HUES64 (cell line): ENCODE results near the gene ITCH.
"Not testable (repeated sequence)": the region's sequence is repeated elsewhere in the genome, so short reads cannot be mapped to it uniquely, and the experiment has no call there.

Source experiments
- H3K27ac ChIP-seq: 2 replicates; pipeline ENCODE4 v1.7.0; 2013; ENCODE audit warnings: low read depth, low read length, inconsistent platforms
- H3K27me3 ChIP-seq: 2 replicates; pipeline ENCODE4 v1.6.1; 2013; ENCODE audit warnings: mild to moderate bottlenecking, low read length; ENCODE audit not compliant: insufficient read depth
- H3K36me3 ChIP-seq: 2 replicates; pipeline ENCODE4 v1.6.1; 2013; ENCODE audit warnings: mild to moderate bottlenecking, low read length; ENCODE audit not compliant: insufficient read depth
- H3K4me1 ChIP-seq: 2 replicates; pipeline ENCODE4 v1.6.1; 2013; ENCODE audit warnings: mild to moderate bottlenecking, low read length, moderate library complexity; ENCODE audit not compliant: insufficient read depth
- H3K4me3 ChIP-seq: 2 replicates; pipeline ENCODE4 v1.5.1; 2013; ENCODE audit warnings: mild to moderate bottlenecking, low read length, moderate library complexity
- H3K9ac ChIP-seq: 2 replicates; pipeline ENCODE4 v1.6.1; 2013; ENCODE audit warnings: mild to moderate bottlenecking, low read depth, low read length
- H3K9me3 ChIP-seq: 2 replicates; pipeline ENCODE4 v1.6.1; 2013; ENCODE audit warnings: low read depth, low read length; ENCODE audit not compliant: insufficient read depth
- WGBS: fragments of 150-250, 120-280 bp; methylation state at CpG from one replicate; pipeline ENCODE4 v1.1.7; 2013; ENCODE audit warnings: missing lambda C conversion rate; 5-methylcytosine and 5-hydroxymethylcytosine counted together

Gene ITCH

DNA sequence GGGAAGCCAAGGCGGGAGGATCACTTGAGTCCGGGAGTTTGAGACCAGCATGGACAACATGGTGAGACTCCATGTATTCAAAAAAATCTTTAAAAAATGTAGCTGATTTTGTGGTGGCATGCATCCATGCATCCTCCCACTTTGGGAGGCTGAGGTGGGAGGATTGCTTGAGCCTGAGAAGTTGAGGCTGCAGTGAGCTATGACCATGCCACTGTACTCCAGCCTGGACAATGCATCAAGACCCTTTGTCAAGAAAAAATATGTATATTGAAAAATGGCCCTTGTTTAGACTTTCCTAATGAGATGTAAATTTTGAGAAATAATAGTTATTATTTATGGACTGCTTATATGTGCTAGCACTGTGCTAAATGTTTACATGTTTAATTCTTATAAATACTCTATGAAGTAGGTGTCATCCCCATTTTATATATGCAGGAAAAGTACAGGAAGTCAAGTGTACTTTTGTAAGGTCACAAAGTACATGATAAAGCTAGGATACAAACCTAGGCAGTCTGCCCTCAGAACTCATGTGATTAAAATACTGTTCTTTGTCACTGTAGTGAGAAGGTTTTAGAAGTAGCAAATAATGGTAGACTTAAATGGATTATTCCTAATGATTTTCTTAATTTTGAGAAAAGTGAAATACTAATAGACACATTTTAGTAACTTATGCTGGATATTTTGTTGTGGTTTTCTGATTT, 58.8 kb downstream of the ITCH start:
- Histone ChIP-seq H3K27ac (no peak overlapping the region), H3K4me1 (no peaks in the 10 kb centered on the region), H3K4me3 (no peak overlapping the region), H3K9me3 (no peaks in the 10 kb centered on the region), H3K36me3 (peaks cover 83% of the 10 kb centered on the region), H3K27me3 (no peaks in the 10 kb centered on the region), H3K9ac (no peak overlapping the region)
- 92% methylated on average over 2 of the region's 2 CpGs for WGBS

DNA sequence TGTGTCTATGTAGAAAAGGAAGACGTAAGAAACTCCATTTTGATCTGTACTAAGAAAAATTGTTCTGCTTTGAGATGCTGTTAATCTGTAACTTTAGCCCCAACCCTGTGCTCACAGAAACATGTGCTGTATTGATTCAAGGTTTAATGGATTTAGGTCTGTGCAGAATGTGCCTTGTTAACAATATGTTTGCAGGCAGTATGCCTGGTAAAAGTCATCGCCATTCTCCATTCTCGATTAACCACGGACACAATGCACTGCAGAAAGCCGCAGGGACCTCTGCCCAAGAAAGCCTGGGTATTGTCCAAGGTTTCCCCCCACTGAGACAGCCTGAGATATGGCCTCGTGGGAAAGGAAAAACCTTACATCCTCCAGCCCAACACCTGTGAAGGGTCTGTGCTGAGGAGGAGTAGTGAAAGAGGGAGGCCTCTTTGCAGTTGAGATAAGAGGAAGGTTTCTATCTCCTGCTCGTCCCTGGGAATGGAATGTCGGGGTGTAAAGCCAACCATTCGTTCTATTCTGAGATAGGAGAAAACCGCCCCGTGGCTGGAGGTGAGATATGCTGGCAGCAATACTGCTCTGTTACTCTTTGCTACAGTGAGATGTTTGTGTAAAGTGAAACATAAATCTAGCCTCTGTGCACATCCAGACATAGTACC, 62.1 kb downstream of the ITCH start:
- H3K27me3 ChIP-seq, H3K9me3 ChIP-seq, H3K27ac ChIP-seq, H3K4me3 ChIP-seq, H3K4me1 ChIP-seq, H3K9ac ChIP-seq: not testable (repeated sequence)
- WGBS, result 92% methylated on average over 10 of the region's 11 CpGs
- peaks cover 81% of the 10 kb centered on the region for H3K36me3 ChIP-seq

DNA sequence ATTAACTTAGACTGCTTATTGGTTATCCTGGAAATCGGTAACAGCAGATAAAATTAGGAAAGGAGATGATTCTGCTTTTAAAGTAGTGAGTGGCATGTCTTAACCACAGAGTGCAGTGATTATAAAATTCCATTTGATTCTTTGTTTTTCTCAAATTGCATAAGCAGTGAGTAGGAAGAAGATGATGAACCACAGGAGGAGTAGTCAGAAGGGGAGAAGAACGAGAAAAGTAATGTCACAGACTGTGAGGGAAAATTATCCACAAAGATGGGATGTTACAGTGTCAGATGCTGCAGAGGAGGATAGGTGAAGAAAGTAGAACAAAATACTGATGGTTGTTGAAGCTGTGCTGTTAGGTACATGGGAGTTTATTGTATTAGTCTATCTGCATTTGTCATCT, 63.0 kb downstream of the ITCH start:
- Histone ChIP-seq H3K27ac (no peak overlapping the region), H3K4me3 (no peak overlapping the region), H3K9me3 (no peaks in the 10 kb centered on the region), H3K27me3 (no peaks in the 10 kb centered on the region), H3K4me1 (no peaks in the 10 kb centered on the region), H3K9ac (no peak overlapping the region), H3K36me3 (peaks cover 76% of the 10 kb centered on the region)
- WGBS, result 94% methylated on average over 2 of the region's 2 CpGs

DNA sequence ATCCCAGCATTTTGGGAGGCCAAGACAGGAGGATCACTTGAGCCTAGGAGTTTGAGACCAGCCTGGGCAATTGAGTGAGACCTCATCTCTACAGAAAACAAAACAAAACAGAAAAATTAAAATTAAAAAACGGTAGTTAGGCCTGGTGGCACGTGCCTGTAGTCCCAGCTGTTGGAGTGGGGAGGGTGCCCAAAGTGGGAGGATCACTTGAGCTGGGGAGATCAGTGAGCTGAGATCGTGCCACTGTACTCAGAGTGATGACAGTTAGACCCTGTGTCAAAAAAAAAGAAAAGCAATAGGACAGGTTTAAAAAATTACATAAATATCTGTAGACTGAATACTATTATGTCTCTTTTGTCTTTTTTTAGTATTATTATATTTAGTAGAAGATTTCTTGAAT, 64.3 kb downstream of the ITCH start:
- no peaks in the 10 kb centered on the region for H3K27me3 ChIP-seq
- H3K9me3 ChIP-seq, result no peaks in the 10 kb centered on the region
- 88% methylated on average over 3 of the region's 3 CpGs for WGBS
- peaks cover 66% of the 10 kb centered on the region for H3K36me3 ChIP-seq
- H3K27ac ChIP-seq, result no peak overlapping the region
- H3K4me3 ChIP-seq, result no peak overlapping the region
- H3K4me1 ChIP-seq, result no peaks in the 10 kb centered on the region
- H3K9ac ChIP-seq, result no peak overlapping the region

DNA sequence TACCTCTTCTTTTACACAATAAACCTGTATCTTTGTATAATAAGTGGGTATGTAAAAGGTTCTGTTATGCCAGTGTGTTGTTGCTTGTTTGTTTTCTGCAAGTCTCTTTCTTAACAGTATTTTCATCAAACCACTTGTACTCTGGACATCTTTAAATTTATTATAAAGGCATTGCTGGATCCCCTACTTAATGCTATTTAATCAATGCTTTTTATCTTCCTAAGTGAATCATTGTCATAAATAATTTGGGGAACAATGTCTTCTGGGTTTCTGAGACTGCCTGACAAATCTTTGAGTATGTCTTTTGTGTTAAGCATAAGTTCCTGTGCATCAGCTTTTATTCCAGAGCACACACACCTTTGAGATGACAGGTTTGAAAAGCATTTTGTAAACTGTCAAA, 64.7 kb downstream of the ITCH start:
- H3K36me3 ChIP-seq, result peaks cover 70% of the 10 kb centered on the region
- H3K27ac ChIP-seq, result no peak overlapping the region
- H3K9me3 ChIP-seq, result no peaks in the 10 kb centered on the region
- H3K4me1 ChIP-seq, result no peaks in the 10 kb centered on the region
- H3K27me3 ChIP-seq, result no peaks in the 10 kb centered on the region
- H3K4me3 ChIP-seq, result no peak overlapping the region
- no peak overlapping the region for H3K9ac ChIP-seq

DNA sequence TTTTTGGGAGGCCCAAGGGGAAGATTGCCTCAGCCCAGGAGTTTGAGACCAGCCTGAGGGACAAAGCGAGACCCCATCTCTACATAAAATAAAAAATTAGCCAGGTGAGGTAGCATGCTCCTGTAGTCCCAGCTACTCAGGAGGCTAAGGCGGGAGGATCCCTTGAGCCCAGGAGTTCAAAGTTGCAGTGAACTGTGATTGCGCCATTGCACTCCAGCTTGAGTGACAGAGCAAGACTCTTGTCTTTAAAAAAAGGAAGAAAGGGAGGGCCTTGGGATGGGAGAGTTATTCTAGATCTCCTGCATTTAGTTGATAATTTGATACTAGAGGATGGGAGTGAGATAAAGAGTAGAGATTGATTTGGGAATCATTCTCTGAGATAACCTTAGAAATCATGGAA, 68.1 kb downstream of the ITCH start:
- peaks cover 39% of the 10 kb centered on the region for H3K36me3 ChIP-seq

DNA sequence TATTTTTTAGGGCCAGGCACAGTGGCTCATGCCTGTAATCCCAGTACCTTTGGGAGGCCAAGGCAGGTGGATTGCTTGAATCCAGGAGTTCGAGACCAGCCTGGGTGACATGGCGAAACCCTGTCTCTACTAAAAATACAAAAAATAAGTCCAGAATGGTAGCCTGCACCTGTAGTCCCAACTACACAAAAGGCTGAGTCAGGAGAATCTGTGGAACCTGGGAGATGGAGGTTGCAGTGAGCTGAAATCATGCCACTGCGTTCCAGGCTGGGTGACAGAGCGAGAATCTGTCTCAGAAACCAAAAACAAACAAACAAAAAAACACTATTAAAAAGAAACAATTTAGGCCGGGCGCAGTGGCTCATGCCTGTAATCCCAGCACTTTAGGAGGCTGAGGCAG, 69.6 kb downstream of the ITCH start:
- H3K27me3 ChIP-seq, H3K4me1 ChIP-seq, H3K9ac ChIP-seq, H3K4me3 ChIP-seq, H3K27ac ChIP-seq, H3K9me3 ChIP-seq: not testable (repeated sequence)
- 93% methylated on average over 6 of the region's 6 CpGs for WGBS
- peaks cover 39% of the 10 kb centered on the region for H3K36me3 ChIP-seq

More for the DNA sequence above, 68.1 kb downstream of the ITCH start:
- no peaks in the 10 kb centered on the region for H3K27me3 ChIP-seq
- H3K9me3 ChIP-seq, result no peaks in the 10 kb centered on the region
- H3K27ac ChIP-seq, result no peak overlapping the region
- no peaks in the 10 kb centered on the region for H3K4me1 ChIP-seq
- H3K4me3 ChIP-seq, result no peak overlapping the region
- H3K9ac ChIP-seq, result no peak overlapping the region
- WGBS, result 96% methylated on average over 3 of the region's 3 CpGs

DNA sequence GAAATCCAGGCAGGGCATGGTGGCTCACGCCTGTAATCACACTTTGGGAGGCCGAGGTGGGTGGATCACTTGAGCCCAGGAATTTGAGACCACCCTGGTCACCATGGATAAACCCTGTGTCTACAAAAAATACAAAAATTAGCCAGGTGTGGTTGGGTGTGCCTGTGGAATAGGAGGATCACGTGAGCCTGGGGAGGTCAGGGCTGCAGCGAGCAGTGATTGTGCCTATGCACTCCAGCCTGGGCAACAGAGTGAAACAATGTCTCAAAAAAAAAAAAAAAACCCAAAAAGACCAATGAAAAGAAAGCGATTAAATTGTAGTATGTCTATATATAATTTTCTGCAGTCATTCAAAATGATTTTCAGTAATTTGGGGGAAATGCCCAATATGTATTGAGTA, 70.3 kb downstream of the ITCH start:
- H3K4me1 ChIP-seq, result no peaks in the 10 kb centered on the region
- H3K9ac ChIP-seq, result no peak overlapping the region
- no peak overlapping the region for H3K27ac ChIP-seq
- H3K36me3 ChIP-seq, result peaks cover 39% of the 10 kb centered on the region
- no peak overlapping the region for H3K4me3 ChIP-seq
- 88% methylated on average over 3 of the region's 5 CpGs for WGBS
- H3K27me3 ChIP-seq, result no peaks in the 10 kb centered on the region
- H3K9me3 ChIP-seq, result no peaks in the 10 kb centered on the region

DNA sequence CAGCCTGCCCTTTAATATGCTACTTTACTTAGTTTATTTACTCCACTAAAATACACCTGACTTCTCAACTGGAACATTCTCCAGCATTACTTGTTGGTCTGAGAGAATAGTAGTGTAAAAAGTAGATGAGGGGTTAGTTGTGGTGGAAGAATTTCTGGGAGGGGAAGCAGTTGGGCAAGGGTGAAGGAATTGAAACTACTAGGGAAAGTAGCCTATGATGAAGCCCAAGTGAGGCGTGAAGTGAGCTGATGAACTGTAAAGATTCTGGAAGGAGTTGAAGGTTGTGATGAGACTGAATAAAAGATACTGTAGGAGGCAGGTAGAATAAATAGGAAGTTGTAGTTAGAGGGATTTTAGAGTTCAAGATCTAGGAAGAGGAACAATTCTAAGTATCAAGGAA, 72.5 kb downstream of the ITCH start:
- H3K27me3 ChIP-seq, result no peaks in the 10 kb centered on the region
- H3K4me3 ChIP-seq, result no peak overlapping the region
- no peak overlapping the region for H3K27ac ChIP-seq
- H3K36me3 ChIP-seq, result peaks cover 47% of the 10 kb centered on the region
- H3K9ac ChIP-seq, result no peak overlapping the region
- 97% methylated on average over 1 of the region's 1 CpG for WGBS
- H3K9me3 ChIP-seq, result no peaks in the 10 kb centered on the region
- H3K4me1 ChIP-seq, result no peaks in the 10 kb centered on the region

DNA sequence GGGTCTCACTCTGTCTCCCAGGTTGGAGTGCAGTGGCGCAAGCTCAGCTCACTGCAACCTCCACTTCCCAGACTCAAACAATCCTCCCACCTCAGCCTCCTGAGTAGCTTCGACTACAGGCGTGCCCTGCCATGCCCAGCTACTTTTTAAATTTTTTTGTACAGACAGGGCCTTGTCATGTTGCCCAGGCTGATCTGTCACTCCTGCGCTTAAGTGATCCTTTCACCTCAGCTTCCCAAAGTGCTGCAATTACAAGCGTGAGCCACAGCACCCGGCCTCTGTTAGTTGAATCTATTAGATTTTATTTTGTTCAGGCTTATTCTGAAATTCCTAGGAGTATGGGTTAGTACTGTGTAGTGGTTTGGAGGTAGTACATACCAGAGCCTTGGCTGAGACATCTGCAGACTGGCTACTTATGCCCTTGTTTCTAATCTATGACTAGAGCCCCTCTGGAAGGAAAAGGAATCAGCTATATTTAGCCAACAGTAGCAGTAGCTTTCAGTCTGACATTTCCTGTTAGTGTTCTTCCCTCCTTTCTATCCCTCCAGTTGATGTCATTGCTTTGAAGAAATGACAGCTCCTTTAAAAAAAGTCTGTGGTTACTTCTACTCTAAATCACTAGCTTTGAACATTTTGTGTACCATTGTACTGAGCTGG, 74.4 kb downstream of the ITCH start:
- WGBS, result 83% methylated on average over 6 of the region's 6 CpGs
- Histone ChIP-seq H3K27ac (no peak overlapping the region), H3K9me3 (no peaks in the 10 kb centered on the region), H3K27me3 (no peaks in the 10 kb centered on the region), H3K9ac (no peak overlapping the region), H3K4me1 (no peaks in the 10 kb centered on the region), H3K4me3 (no peak overlapping the region), H3K36me3 (peaks cover 59% of the 10 kb centered on the region)

DNA sequence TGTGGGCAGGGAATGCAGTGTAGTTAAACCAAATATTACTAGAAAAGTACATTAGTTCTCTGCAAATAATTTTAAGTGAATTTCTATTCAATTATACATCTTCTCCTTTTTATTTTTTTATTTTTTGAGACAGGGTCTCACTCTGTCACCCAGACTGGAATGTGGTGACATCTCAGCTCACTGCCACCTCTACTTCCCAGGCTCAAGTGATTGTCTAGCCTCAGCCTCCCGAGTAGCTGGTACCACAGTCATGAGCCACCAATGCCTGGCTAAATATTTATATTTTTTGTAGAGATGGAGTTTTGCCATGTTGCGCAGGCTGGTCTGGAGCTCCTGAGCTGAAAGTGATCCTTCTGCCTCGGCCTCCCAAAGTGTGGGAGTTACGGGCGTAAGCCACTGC, 76.1 kb downstream of the ITCH start:
- H3K27me3 ChIP-seq, result no peaks in the 10 kb centered on the region
- no peaks in the 10 kb centered on the region for H3K4me1 ChIP-seq
- WGBS, result 98% methylated on average over 3 of the region's 5 CpGs
- no peak overlapping the region for H3K27ac ChIP-seq
- H3K9ac ChIP-seq, result no peak overlapping the region
- no peaks in the 10 kb centered on the region for H3K9me3 ChIP-seq
- no peak overlapping the region for H3K4me3 ChIP-seq
- H3K36me3 ChIP-seq, result peaks cover 72% of the 10 kb centered on the region
